ENCODE measurements around the gene PLEKHA5. TPM values are rescaled to one million over a fixed set of nuclear protein-coding genes. Genes with fewer than 3 reads are reported as not detected.

Gene PLEKHA5
- polyA plus RNA-seq, 1 donor (not counting 4 experiments of a cell fraction or from before 2014, with no cell fraction given): 21.7 TPM

GRCh38 chr12:19177754-19178153 is 48.2 kb downstream of the PLEKHA5 start:
- H3K4me2 ChIP-seq (ENCODE audit: control insufficient read depth, extremely low read depth, insufficient read depth, low read depth, low read length): no peak overlapping the region
- dilution Hi-C loops (cut with MboI; ENCODE audit: extremely low pct_ligation_motif_present, low sequenced_read_pairs): no loop called here
- peaks cover 38% of the 10 kb centered on the region for H3K79me2 ChIP-seq (ENCODE audit: control insufficient read depth, insufficient read depth, low read length)
- H3K9me1 ChIP-seq (ENCODE audit: control insufficient read depth, extremely low read depth, insufficient read depth, low read length): no peaks in the 10 kb centered on the region
- H3K9me3 ChIP-seq (ENCODE audit: control insufficient read depth, low read depth, low read length): no peaks in the 10 kb centered on the region
- no peak overlapping the region for H3K27ac ChIP-seq (ENCODE audit: control insufficient read depth, insufficient read depth, low read length)
- no peaks in the 10 kb centered on the region for H3K27me3 ChIP-seq (ENCODE audit: control insufficient read depth, extremely low read depth, insufficient read depth, low read length)
- no peak overlapping the region for H2AFZ ChIP-seq (ENCODE audit: control insufficient read depth, low read length)
- H4K20me1 ChIP-seq (ENCODE audit: control insufficient read depth, extremely low read depth, insufficient read depth, low read length): no peaks in the 10 kb centered on the region
- H3K36me3 ChIP-seq (ENCODE audit: control insufficient read depth in 2 of 2, extremely low read depth in 1 of 2, insufficient read depth in 2 of 2, low read length in 2 of 2): no peaks in the 10 kb centered on the region
- DNase-seq (ENCODE audit: low read depth, low spot score) (no peak), FAIRE-seq (no peak)
- no peak overlapping the region for H3K9ac ChIP-seq (ENCODE audit: control insufficient read depth, extremely low read depth, insufficient read depth, low read length)
- no peak overlapping the region for H3K4me3 ChIP-seq (ENCODE audit: control insufficient read depth in 2 of 3, extremely low read depth in 1 of 3, insufficient read depth in 2 of 3, low read depth in 1 of 3, low read length in 3 of 3)
- no peaks in the 10 kb centered on the region for H3K4me1 ChIP-seq (ENCODE audit: control insufficient read depth, extremely low read depth, insufficient read depth, low read length)
- TF ChIP-seq CTCF (optimal IDR thresholded peaks at IDR 0.05 in 1 of 3, IDR thresholded peaks at IDR 0.05 in 1 of 3, conservative IDR thresholded peaks at IDR 0.05 in 1 of 3; ENCODE audit: extremely low read depth in 1 of 3, insufficient read depth in 2 of 3, low read length in 3 of 3): no peak
- no peak for TF ChIP-seq EZH2 (IDR thresholded peaks at IDR 0.05; ENCODE audit: low read length)

- DNase-seq (ENCODE audit: low read depth, low spot score): no peak
- H3K4me1 ChIP-seq (ENCODE audit: control insufficient read depth, extremely low read depth, insufficient read depth, low read length): no peaks in the 10 kb centered on the region
- H3K9me1 ChIP-seq (ENCODE audit: control insufficient read depth, extremely low read depth, insufficient read depth, low read length): no peaks in the 10 kb centered on the region
- H3K79me2 ChIP-seq (ENCODE audit: control insufficient read depth, insufficient read depth, low read length): peaks cover 32% of the 10 kb centered on the region
- no peak overlapping the region for H3K4me2 ChIP-seq (ENCODE audit: control insufficient read depth, extremely low read depth, insufficient read depth, low read depth, low read length)
- no peaks in the 10 kb centered on the region for H3K27me3 ChIP-seq (ENCODE audit: control insufficient read depth, extremely low read depth, insufficient read depth, low read length)
- TF ChIP-seq CTCF (optimal IDR thresholded peaks at IDR 0.05 in 1 of 3, IDR thresholded peaks at IDR 0.05 in 1 of 3, conservative IDR thresholded peaks at IDR 0.05 in 1 of 3; ENCODE audit: extremely low read depth in 1 of 3, insufficient read depth in 2 of 3, low read length in 3 of 3): no peak
- no peak for TF ChIP-seq EZH2 (IDR thresholded peaks at IDR 0.05; ENCODE audit: low read length)
- dilution Hi-C loops (cut with MboI; ENCODE audit: extremely low pct_ligation_motif_present, low sequenced_read_pairs): no loop called here
- H2AFZ ChIP-seq (ENCODE audit: control insufficient read depth, low read length): no peak overlapping the region
- H3K4me3 ChIP-seq (ENCODE audit: control insufficient read depth in 2 of 3, extremely low read depth in 1 of 3, insufficient read depth in 2 of 3, low read depth in 1 of 3, low read length in 3 of 3): no peak overlapping the region
- no peaks in the 10 kb centered on the region for H3K9me3 ChIP-seq (ENCODE audit: control insufficient read depth, low read depth, low read length)
- no peak overlapping the region for H3K27ac ChIP-seq (ENCODE audit: control insufficient read depth, insufficient read depth, low read length)
- H3K36me3 ChIP-seq (ENCODE audit: control insufficient read depth in 2 of 2, extremely low read depth in 1 of 2, insufficient read depth in 2 of 2, low read length in 2 of 2): no peaks in the 10 kb centered on the region
- H3K9ac ChIP-seq (ENCODE audit: control insufficient read depth, extremely low read depth, insufficient read depth, low read length): no peak overlapping the region
- no peaks in the 10 kb centered on the region for H4K20me1 ChIP-seq (ENCODE audit: control insufficient read depth, extremely low read depth, insufficient read depth, low read length)
- no peak for FAIRE-seq
These were observed 50.5 kb downstream of the PLEKHA5 start for GRCh38 chr12:19179986-19180385.

All from keratinocyte (primary cell).